Brain microvascular endothelial cell (primary cell): ENCODE data around the gene GALNTL6.

Experiments used
- DNase-seq: peaks from one replicate; pipeline ENCODE4 v3.0.0-alpha.2; 2020
- H3K27ac ChIP-seq: fragments of 250-450 bp; sonication (Bioruptor Pico); 2 replicates; pipeline ENCODE4 v1.5.1; 2020; ENCODE audit warnings: mild to moderate bottlenecking, moderate library complexity
- H3K27me3 ChIP-seq: fragments of 250-450 bp; sonication (Bioruptor Pico); replicated peaks from 2 replicates; pipeline ENCODE4 v1.5.1; 2020; ENCODE audit warnings: mild to moderate bottlenecking
- H3K36me3 ChIP-seq: fragments of 250-450 bp; sonication (Bioruptor Pico); replicated peaks from 2 replicates; pipeline ENCODE4 v1.5.1; 2020; ENCODE audit warnings: mild to moderate bottlenecking
- H3K4me3 ChIP-seq: 2 replicates; pipeline ENCODE4 v1.5.1; 2011; ENCODE audit warnings: low read depth, mild to moderate bottlenecking, control low read depth, low read length, moderate library complexity
- CTCF ChIP-seq: IDR thresholded peaks from 2 replicates; pipeline ENCODE4 v1.5.1; 2011; ENCODE audit warnings: low read depth, mild to moderate bottlenecking, moderate library complexity, low read length, control low read depth, inconsistent platforms; ENCODE audit errors: missing control alignments
- in situ Hi-C: cut with HindIII; loops from 2 replicates; pipeline ENCODE4 v1.10.0; 2017; ENCODE audit warnings: low sequenced_read_pairs, low pct_ligation_motif_present

The GALNTL6 gene

DNA sequence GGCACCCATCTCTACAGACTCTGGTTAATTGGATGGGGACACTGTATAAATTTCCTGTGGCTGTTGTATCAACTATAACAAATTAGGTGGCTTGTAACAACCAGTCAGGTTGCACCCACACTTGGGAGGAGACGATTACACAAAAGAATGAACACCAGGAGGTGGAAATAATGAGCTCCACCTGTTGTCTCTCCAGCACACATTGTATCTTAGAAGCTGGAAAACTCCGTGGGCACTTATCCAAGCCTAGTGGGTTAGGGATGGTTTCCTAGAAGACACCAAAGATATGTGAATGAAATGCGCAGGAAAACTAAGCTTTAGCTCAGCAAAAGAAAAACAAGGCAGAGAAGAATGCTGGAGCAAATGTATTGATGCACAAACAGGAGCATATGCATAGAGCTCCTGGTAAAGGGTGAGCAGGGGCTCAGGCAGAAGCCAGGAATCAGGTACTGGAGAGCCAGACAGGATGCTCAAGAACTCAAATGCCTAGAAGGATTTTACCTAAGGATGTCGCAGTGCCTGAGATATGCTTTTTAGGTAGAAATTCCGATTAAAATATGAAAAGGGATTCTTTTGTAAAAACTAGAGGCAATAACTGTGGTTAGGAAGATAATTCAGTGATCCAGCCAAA is 111.7 kb downstream of the GALNTL6 start:
- in situ Hi-C loops = no loop called here
- Histone ChIP-seq H3K36me3 (no peaks in the 10 kb centered on the region), H3K27ac (no peak overlapping the region), H3K27me3 (no peaks in the 10 kb centered on the region), H3K4me3 (no peak overlapping the region)
- DNase-seq = no peak
- TF ChIP-seq CTCF = no peak

DNA sequence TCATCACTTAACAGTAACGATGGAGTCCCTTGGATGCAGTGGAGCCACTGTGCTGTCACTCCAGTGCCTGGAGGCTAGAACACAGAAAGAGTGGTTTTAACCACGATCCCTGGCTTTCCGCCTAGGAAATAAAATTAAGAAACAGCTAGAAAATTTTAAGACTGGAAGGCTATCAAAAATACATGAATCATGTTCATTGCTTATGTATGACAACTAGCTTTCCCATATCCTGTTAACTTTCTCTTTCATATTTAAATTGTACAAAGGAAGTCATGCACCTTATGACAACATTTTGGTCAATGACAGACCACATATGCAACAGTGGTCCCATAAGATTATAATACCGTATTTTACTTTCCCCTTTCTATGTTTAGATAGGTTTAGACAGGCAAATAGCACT is 115.1 kb downstream of the GALNTL6 start:
- no peak for TF ChIP-seq CTCF
- Histone ChIP-seq H3K4me3 (no peak overlapping the region), H3K36me3 (no peaks in the 10 kb centered on the region), H3K27me3 (no peaks in the 10 kb centered on the region), H3K27ac (no peak overlapping the region)
- no peak for DNase-seq
- in situ Hi-C loops = no loop called here

GRCh38 chr4:171929477-171929876 is 116.3 kb downstream of the GALNTL6 start:
- TF ChIP-seq CTCF = no peak
- in situ Hi-C loops = no loop called here
- H3K27ac ChIP-seq = no peak overlapping the region

DNA sequence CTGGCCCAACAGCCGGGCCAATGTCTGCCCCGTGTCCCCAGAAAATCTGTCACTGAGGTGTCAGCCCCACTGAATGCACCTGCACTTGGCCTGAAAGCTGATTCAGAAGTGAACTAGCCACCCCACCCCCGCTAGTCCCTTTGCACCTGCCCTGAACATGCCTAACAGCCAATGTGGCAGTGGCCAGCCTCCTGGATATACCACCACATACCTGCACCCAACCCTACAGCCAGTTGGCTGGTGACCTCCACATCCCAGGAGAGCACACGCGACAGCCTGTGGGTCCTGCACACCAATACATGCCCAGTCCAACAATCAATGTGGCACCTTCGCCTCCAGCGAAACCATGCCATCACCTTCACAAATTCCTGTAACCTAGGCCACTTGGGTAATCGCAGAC is 116.7 kb downstream of the GALNTL6 start:
- in situ Hi-C loops = no loop called here
- no peak for DNase-seq
- Histone ChIP-seq H3K27ac (no peak overlapping the region), H3K4me3 (no peak overlapping the region), H3K36me3 (no peaks in the 10 kb centered on the region), H3K27me3 (no peaks in the 10 kb centered on the region)
- no peak for TF ChIP-seq CTCF

More at GRCh38 chr4:171929477-171929876, 116.3 kb downstream of the GALNTL6 start:
- no peak for DNase-seq
- Histone ChIP-seq H3K27me3 (no peaks in the 10 kb centered on the region), H3K36me3 (no peaks in the 10 kb centered on the region), H3K4me3 (no peak overlapping the region)

DNA sequence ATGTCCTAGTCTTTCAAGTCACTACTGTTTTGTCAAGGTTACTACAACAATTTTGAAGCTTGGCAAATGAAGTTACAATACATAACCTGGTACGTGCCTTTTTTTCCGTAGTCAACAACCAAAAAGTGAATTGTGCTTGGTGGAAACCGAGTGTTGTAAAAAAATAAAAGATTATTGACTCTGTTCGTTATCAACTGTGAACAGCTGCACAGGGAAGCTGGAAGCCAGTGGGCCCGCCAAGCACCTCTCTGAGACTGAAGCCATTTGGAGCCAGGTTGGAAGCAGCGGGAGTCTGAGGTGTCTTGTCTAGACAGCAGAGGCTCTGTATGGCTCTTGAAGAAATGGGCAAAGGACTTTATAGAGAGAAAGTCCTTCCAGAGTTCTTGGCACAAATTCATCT is 119.0 kb downstream of the GALNTL6 start:
- TF ChIP-seq CTCF = no peak

DNA sequence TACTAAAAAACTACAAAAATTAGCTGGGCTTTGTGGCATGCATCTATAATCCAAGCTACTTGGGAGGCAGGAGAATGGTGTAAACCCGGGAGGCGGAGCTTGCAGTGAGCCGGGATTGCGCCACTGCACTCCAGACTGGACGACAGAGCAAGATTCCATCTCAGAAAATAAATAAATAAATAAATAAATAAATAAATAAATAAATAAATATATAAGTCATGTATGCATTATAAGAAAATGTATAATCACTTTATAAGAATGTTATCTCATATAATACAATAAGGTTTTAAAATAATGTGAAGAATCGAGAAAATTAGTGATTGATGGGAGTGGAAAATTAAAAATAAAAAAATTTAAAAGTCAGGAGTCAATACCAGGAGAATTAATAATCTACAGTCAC is 127.5 kb downstream of the GALNTL6 start:
- no peak for TF ChIP-seq CTCF

More for the DNA sequence above, 119.0 kb downstream of the GALNTL6 start:
- in situ Hi-C loops = no loop called here
- Histone ChIP-seq H3K27me3 (no peaks in the 10 kb centered on the region), H3K4me3 (no peak overlapping the region), H3K27ac (no peak overlapping the region), H3K36me3 (no peaks in the 10 kb centered on the region)
- no peak for DNase-seq

More for the DNA sequence above, 127.5 kb downstream of the GALNTL6 start:
- H3K4me3 ChIP-seq = no peak overlapping the region
- in situ Hi-C loops = no loop called here
- H3K27ac ChIP-seq = no peak overlapping the region
- no peaks in the 10 kb centered on the region for H3K27me3 ChIP-seq
- DNase-seq = no peak
- H3K36me3 ChIP-seq = no peaks in the 10 kb centered on the region
